ENCODE results near the gene DIS3L2.

DNA sequence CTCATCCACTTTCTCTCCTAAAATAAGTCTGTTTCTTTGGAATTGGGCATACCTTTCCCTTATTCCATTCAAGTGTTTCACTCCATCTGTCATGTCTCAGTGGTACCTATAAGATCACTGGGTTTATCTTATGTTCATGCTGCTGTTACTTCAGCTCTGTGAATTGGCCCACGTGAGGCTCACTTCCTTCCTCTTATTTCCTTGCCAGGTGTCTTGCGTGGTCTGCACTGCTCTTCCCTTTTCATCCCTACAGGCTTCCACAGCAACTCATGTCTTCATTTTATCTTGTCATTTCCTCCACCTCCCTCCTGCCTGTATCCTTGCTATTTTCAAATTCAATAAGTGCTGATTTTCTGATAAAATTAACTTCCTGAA lies 258.0 kb downstream of the DIS3L2 start:
- TF ChIP-seq POLR2A (IDR thresholded peaks at IDR 0.05): no peak
- TF ChIP-seq, protein P1, sequence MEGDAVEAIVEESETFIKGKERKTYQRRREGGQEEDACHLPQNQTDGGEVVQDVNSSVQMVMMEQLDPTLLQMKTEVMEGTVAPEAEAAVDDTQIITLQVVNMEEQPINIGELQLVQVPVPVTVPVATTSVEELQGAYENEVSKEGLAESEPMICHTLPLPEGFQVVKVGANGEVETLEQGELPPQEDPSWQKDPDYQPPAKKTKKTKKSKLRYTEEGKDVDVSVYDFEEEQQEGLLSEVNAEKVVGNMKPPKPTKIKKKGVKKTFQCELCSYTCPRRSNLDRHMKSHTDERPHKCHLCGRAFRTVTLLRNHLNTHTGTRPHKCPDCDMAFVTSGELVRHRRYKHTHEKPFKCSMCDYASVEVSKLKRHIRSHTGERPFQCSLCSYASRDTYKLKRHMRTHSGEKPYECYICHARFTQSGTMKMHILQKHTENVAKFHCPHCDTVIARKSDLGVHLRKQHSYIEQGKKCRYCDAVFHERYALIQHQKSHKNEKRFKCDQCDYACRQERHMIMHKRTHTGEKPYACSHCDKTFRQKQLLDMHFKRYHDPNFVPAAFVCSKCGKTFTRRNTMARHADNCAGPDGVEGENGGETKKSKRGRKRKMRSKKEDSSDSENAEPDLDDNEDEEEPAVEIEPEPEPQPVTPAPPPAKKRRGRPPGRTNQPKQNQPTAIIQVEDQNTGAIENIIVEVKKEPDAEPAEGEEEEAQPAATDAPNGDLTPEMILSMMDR (IDR thresholded peaks at IDR 0.05): no peak
